GM19468 (cell line): ENCODE data around the gene CACNA2D3.
"Not testable (repeated sequence)": the region's sequence is repeated elsewhere in the genome, so short reads cannot be mapped to it uniquely, and the experiment has no call there.

Source experiments
- ATAC-seq: cut with Tn5 transposase; IDR thresholded peaks from one replicate; pipeline ENCODE4 v1.9.1; 2021; ENCODE audit warnings: mild to moderate bottlenecking, moderate library complexity, moderate number of reproducible peaks; ENCODE audit not compliant: unreplicated experiment; ENCODE audit errors: extremely low read depth

The CACNA2D3 gene

GRCh38 chr3:55064164-55064563 is 941.8 kb downstream of the CACNA2D3 start:
- no peak for ATAC-seq

GRCh38 chr3:55065331-55065730 is 943.0 kb downstream of the CACNA2D3 start:
- ATAC-seq = no peak

- ATAC-seq = no peak
Measured at GRCh38 chr3:55066551-55067047, 944.2 kb downstream of the CACNA2D3 start.

GRCh38 chr3:55069950-55070349 is 947.6 kb downstream of the CACNA2D3 start:
- ATAC-seq = no peak

GRCh38 chr3:55074796-55075195 is 952.4 kb downstream of the CACNA2D3 start:
- ATAC-seq = no peak

GRCh38 chr3:55075846-55076245 is 953.5 kb downstream of the CACNA2D3 start:
- no peak for ATAC-seq

GRCh38 chr3:55077726-55078125 is 955.4 kb downstream of the CACNA2D3 start:
- no peak for ATAC-seq

- ATAC-seq = no peak
Measured at GRCh38 chr3:55078876-55079275, 956.5 kb downstream of the CACNA2D3 start.

GRCh38 chr3:55085231-55085630 is 962.9 kb downstream of the CACNA2D3 start:
- ATAC-seq = no peak

GRCh38 chr3:55089211-55089610 is 966.9 kb downstream of the CACNA2D3 start:
- ATAC-seq = no peak

GRCh38 chr3:55090291-55090690 is 967.9 kb downstream of the CACNA2D3 start:
- ATAC-seq = no peak

GRCh38 chr3:55090746-55091145 is 968.4 kb downstream of the CACNA2D3 start:
- no peak for ATAC-seq

- ATAC-seq = no peak
Measured at GRCh38 chr3:55091381-55092225, 969.3 kb downstream of the CACNA2D3 start.

GRCh38 chr3:55094676-55095075 is 972.3 kb downstream of the CACNA2D3 start:
- no peak for ATAC-seq

- ATAC-seq = no peak
Measured at GRCh38 chr3:55097441-55097840, 975.1 kb downstream of the CACNA2D3 start.

- ATAC-seq = no peak
Measured at GRCh38 chr3:55105647-55106046, 983.3 kb downstream of the CACNA2D3 start.

- ATAC-seq = no peak
Measured at GRCh38 chr3:55107187-55107586, 984.8 kb downstream of the CACNA2D3 start.

GRCh38 chr3:55111906-55112305 is 989.6 kb downstream of the CACNA2D3 start:
- ATAC-seq = not testable (repeated sequence)

GRCh38 chr3:55118451-55118850 is 996.1 kb downstream of the CACNA2D3 start:
- no peak for ATAC-seq

- ATAC-seq = no peak
Measured at GRCh38 chr3:55119268-55119667, 996.9 kb downstream of the CACNA2D3 start.

- ATAC-seq = no peak
Measured at GRCh38 chr3:55122312-55122711, 1000.0 kb downstream of the CACNA2D3 start.
